GM21390 (cell line): Measurements from ENCODE around the gene ATP1B3.
"Not testable (repeated sequence)": the region's sequence is repeated elsewhere in the genome, so short reads cannot be mapped to it uniquely, and the experiment has no call there.

Experiments used
- ATAC-seq: cut with Tn5 transposase; IDR thresholded peaks from one replicate; pipeline ENCODE4 v1.9.1; 2021; ENCODE audit not compliant: unreplicated experiment

Gene ATP1B3

DNA sequence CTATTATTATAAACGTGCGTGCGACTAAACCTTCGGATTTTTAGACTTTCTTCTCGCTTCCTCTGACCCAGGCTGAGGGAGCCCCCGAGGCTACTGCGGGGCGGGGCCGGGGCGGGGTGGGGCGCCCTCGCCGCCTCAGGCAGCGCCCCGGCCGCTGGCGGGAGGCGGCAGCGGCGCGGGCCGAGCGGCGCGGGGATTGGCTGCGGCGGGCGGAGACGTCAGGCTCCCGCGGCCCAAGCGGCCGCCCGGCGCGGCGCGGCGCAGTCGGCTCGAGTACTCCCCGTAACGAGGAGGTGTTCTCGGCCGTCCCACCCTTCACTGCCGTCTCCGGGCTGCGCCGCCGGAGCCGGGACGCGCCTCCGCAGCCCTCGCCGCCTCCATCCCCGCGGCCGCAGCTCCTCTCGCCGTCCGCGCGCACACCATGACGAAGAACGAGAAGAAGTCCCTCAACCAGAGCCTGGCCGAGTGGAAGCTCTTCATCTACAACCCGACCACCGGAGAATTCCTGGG, at the start of gene ATP1B3:
ATP1B3 (plus strand) TSS at position 263 of the 510 bp plus-strand sequence; CDS start at position 422, 159 bp downstream.
- ATAC-seq, result peak; percentile 74

DNA sequence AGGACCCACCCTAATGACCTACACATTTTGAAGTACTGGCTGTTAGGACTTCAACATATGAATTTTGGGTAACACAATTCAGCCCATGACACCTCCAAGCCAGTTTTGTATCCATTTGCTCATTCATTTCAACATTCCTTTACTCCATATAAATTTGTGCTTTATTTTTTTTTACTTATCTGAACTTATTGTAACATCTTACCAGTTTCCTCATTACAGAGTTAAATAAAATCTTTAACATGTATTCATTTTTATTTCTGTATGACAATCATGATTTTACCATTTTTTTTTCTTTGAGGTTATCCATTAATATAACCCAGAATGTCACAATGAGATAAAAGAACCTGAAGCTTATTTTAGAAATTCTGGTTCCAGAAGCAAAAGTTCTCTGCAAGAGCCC, 48.0 kb upstream of the ATP1B3 start:
- no peak for ATAC-seq

- ATAC-seq, result no peak
These were observed 47.6 kb upstream of the ATP1B3 start for GRCh38 chr3:141828890-141829289.

- no peak for ATAC-seq
These were observed 45.9 kb upstream of the ATP1B3 start for GRCh38 chr3:141830508-141830907.

- no peak for ATAC-seq
These were observed 42.2 kb upstream of the ATP1B3 start for GRCh38 chr3:141834292-141834691.

DNA sequence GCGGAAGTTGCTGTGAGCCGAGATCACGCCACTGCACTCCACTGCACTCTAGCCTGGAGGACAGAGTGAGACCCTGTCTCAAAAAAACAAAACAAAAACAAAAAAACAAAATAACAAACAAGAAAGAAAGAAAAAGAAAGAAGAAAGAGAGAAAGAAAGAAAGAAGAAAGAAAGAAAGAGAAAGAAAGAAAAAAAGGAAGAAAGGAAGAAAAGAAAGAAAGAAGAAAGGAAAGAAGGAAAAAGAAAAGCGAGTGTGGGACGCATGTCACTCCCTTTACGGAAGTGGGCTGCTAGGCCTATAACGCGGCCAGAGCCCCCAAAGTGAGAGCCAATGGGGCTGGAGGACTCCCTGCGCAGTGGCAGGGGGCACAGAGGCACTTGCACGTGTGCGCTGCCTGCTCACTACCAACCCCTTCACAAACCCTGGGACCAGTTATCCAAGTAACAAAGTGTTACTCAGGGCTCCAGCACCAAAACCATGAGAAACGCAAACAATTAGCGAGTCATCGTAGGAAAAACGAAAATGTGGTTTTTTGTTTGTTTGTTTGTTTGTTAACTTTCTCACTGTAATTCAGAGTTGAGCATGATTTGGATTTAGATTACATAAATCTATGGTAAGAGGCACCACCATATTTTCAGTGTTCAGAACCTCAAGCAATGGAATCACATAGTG, 40.8 kb upstream of the ATP1B3 start:
- ATAC-seq, result no peak

GRCh38 chr3:141839389-141839788, 37.1 kb upstream of the ATP1B3 start:
- ATAC-seq, result no peak

- no peak for ATAC-seq
These were observed 35.5 kb upstream of the ATP1B3 start for GRCh38 chr3:141840737-141841544.

- ATAC-seq, result no peak
These were observed 32.3 kb upstream of the ATP1B3 start for GRCh38 chr3:141844108-141844507.

DNA sequence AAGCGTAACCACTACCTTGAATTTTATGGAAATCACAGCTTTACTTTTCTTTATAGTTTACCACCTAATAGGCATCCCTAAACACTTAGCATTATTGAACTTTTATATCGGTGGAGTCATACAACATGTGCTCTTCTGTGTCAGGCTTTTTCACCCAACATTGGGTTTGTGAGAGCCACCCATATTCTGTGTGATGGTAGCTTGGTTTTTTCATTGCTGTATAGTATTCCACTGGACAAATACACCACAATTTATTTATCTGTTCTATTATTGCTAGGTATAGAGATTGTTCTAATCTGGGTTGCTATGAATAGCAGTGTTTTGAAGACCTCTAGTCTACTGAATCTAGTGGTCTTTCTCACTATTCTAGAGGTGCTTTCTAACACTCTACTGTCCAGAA, 31.6 kb upstream of the ATP1B3 start:
- no peak for ATAC-seq

DNA sequence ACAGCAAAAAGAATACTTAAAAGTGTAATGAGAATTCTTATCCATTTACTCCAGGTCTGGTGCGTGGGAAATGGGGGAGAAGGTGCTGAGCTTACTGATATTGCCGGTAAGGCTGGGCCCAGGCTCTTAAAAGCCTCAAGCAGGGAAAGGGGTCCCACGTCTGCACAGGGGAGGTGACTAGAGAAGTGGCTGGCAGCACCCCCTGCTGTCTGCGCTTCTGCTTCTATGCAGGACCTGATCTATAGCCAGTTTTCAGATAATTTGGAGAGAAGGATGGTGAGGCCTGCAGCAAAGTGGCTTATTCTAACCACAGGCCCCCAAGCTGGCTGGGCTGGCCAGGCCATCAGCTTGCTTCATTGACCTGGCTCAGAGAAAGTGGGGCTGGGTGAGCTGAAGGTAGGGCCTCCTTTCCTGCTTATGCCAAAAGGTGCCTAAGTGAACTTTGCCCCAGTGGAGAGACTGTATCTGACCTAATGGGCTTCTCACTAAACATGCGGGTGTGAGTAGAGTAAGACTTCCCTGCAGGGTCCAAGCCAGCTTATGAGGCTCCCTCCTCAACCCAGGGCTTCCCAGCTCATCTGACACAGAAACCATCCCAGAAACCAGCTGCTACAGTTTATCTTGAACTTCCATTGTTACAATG, 30.9 kb upstream of the ATP1B3 start:
- ATAC-seq, result no peak

DNA sequence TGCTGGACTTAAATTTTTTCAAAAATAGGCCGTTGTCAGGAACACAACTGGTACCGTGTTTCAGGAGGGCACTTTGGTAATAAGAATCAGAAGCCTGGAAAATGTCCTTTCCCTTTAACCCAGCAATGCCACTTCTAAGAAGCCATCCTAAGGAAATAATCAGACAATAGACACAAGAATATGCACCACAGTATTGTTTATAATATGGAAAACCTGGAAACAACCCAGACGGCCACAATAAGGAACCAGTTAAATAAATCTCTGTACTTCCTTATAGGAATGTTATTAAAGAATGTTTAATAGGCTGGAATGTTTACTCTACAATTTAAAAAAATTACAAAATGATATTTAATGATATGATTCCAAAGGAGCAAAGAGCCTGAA, 30.4 kb upstream of the ATP1B3 start:
- no peak for ATAC-seq

DNA sequence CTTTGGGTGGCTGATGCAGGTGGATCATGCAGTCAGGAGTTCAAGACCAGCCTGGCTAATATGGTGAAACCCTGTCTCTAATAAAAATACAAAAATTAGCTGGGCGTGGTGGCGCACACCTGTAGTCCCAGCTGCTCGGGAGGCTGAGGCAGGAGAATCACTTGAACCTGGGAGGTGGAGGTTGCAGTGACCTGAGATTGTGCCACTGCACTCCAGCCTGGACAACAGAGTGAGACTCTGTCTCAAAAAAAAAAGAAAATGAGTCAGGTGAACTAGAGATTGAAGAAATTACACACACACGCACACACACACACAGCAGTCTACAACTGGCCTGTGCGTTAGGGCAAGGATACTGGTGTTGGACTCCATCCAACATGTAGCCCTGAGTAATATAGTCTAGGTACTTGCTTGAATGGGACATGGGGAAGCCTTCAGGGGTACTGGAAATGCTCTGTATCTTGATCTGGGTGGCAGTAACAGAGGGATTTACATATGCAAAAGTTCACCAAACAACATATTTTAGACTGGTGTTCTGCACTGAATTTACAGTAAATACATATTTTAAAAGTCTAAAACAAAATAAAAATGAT, 28.2 kb upstream of the ATP1B3 start:
- ATAC-seq, result not testable (repeated sequence)

- ATAC-seq, result no peak
These were observed 27.2 kb upstream of the ATP1B3 start for GRCh38 chr3:141849056-141849815.

GRCh38 chr3:141851411-141851810, 25.0 kb upstream of the ATP1B3 start:
- no peak for ATAC-seq

DNA sequence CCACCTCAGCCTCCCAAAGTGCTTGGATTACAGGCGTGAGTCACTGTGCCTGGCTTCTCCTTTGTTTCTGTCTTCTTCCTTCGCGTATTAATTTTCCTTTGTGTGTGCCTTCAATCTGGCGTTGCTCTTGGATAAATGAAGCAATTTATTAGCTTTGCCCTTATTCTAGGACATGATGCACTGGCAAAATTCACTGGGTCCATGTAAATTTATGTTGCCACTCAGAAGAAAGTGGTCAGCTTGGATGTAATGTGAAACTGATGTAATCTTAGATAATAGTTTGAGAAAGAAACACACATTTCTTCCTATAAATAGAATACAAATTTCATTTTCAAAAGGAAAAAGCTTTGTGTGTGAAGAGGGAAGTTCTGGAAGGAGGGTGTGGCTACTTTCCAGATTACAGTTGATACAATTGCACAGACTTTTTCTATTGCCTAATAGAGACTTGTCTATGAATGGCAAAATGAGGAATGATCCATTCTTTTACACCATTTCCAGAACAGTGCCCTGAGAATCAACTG, 23.3 kb upstream of the ATP1B3 start:
- no peak for ATAC-seq

DNA sequence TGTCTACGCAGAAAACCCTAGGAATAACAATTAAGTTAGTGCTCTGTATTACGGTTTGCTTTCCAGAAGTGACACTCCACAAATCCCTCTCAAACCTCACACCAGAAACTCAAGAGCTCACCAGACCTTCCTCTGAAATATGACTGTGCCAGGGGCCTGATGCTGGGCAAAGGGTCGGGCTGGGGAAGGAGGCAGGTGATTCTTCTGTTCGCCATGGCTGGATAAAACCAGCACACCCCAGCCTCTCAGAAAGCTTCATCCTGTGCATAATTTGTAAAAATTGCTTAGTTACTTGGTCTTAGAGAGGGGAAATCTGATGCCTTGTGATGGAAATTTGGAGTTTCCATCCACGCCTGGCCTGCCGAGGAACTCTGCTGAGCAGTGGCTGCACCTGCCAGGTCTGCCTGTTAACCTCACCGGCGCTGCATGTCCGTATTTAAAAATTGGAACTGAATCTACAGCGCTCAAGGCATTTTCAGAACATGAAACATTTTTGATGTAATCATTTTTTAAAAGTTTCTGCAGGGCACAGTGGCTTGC, 22.7 kb upstream of the ATP1B3 start:
- ATAC-seq, result no peak

DNA sequence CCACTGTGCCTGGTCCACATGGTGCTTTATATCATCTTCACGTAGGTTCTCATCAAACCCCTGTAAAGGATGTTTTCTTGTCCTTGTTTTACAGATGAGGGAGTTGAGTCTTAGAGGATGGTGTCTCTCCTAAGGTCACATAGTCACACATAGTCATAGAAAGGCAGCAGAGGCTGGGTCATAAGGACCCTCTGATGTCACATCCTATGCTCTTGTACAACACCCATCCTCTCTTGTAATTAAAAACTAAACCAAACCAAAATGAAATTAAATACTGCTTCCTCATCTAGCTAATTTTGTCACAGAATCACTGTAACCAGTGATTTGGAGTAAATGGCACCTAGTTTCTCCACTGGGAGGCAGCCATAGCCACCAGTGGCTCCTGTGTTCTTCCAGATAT, 21.8 kb upstream of the ATP1B3 start:
- no peak for ATAC-seq

DNA sequence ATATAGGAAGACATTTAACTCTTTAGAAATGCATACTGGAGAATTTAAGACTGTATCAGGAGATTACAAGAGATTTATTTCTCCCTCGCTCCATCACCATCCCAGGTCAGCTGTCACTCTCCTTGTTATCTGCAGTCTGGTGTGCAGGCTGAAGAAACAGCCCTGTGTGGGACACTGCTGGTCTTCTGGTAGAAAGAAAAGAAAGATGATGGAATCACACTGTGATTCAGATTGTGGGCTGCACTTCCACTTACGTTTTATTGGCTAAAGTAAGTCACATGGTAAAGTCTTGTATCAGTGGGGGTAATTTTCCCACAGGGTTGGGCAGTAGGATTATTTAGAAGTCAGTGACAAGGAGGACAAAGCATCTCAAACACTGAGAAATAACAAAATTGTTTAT, 18.1 kb upstream of the ATP1B3 start:
- no peak for ATAC-seq

GRCh38 chr3:141859651-141860050, 16.8 kb upstream of the ATP1B3 start:
- no peak for ATAC-seq
